Osteoblast (primary cell): Measurements from ENCODE around the gene INO80B. TPM values are rescaled to one million over a fixed set of nuclear protein-coding genes. Genes with fewer than 3 reads are reported as not detected.

Source experiments
- DNase-seq: peaks from one replicate; pipeline ENCODE4 v3.0.0; 2011; ENCODE audit warnings: low spot score, mixed read lengths; ENCODE audit not compliant: insufficient read length; ENCODE audit errors: missing footprints
- H2AFZ ChIP-seq: 2 replicates; pipeline ENCODE4 v1.6.0; 2011; ENCODE audit warnings: mild to moderate bottlenecking, low read length
- H3K27ac ChIP-seq: 2 replicates; pipeline ENCODE4 v1.5.1; 2011; ENCODE audit warnings: mild to moderate bottlenecking, low read depth, low read length, moderate library complexity
- H3K27me3 ChIP-seq: 2 replicates; pipeline ENCODE4 v1.6.0; 2012; ENCODE audit warnings: mild to moderate bottlenecking, control low read depth, inconsistent platforms, low read length, moderate library complexity; ENCODE audit not compliant: insufficient read depth
- H3K36me3 ChIP-seq: 2 replicates; pipeline ENCODE4 v1.5.1; 2011; ENCODE audit warnings: mild to moderate bottlenecking, low read length, control low read depth, moderate library complexity; ENCODE audit not compliant: insufficient read depth
- H3K4me1 ChIP-seq: 2 replicates; pipeline ENCODE4 v1.5.1; 2011; ENCODE audit warnings: mild to moderate bottlenecking, low read length, control low read depth, moderate library complexity; ENCODE audit not compliant: insufficient read depth
- H3K4me2 ChIP-seq: 2 replicates; pipeline ENCODE4 v1.6.0; 2011; ENCODE audit warnings: mild to moderate bottlenecking, low read length; ENCODE audit not compliant: insufficient read depth
- H3K4me3 ChIP-seq: fragments of 200-600 bp; sonication (generic); 3 replicates; pipeline ENCODE4 v1.5.1; 2012; ENCODE audit warnings: mild to moderate bottlenecking, low read length, inconsistent platforms; ENCODE audit not compliant: insufficient read depth
- H3K79me2 ChIP-seq: 2 replicates; pipeline ENCODE4 v1.6.0; 2012; ENCODE audit warnings: mild to moderate bottlenecking, low read length, control low read depth, inconsistent platforms; ENCODE audit not compliant: insufficient read depth
- H3K9me3 ChIP-seq: 2 replicates; pipeline ENCODE4 v1.5.1; 2011; ENCODE audit warnings: low read depth, low read length, control low read depth
- H4K20me1 ChIP-seq: 2 replicates; pipeline ENCODE4 v1.6.0; 2012; ENCODE audit warnings: mild to moderate bottlenecking, low read length, control low read depth; ENCODE audit not compliant: insufficient read depth
- total RNA-seq: library from RNA; depleted of rRNA; stranded (reverse); fragments of >200 nt; gene quantifications from 2 replicates; pipeline ENCODE4 v1.2.3, GENCODE V29; 2012
- TF ChIP-seq, protein P1 (sequence below): IDR thresholded peaks from 2 replicates; pipeline ENCODE4 v1.5.1; 2011; ENCODE audit warnings: mild to moderate bottlenecking, low read depth, low read length, moderate library complexity; ENCODE audit errors: extremely low read depth

INO80B gene
- total RNA-seq, 1 donor = 15.9 TPM

GRCh38 chr2:74489906-74490305 is 35.0 kb downstream of the INO80B start:
- Histone ChIP-seq H3K36me3 (peaks cover 53% of the 10 kb centered on the region), H3K27me3 (no peaks in the 10 kb centered on the region), H3K4me3 (no peak overlapping the region), H3K4me1 (peaks cover 29% of the 10 kb centered on the region), H2AFZ (no peak overlapping the region), H3K4me2 (no peak overlapping the region), H3K79me2 (peaks cover 24% of the 10 kb centered on the region), H4K20me1 (no peaks in the 10 kb centered on the region), H3K27ac (no peak overlapping the region), H3K9me3 (no peaks in the 10 kb centered on the region)
- no peak for DNase-seq
- TF ChIP-seq, protein P1, sequence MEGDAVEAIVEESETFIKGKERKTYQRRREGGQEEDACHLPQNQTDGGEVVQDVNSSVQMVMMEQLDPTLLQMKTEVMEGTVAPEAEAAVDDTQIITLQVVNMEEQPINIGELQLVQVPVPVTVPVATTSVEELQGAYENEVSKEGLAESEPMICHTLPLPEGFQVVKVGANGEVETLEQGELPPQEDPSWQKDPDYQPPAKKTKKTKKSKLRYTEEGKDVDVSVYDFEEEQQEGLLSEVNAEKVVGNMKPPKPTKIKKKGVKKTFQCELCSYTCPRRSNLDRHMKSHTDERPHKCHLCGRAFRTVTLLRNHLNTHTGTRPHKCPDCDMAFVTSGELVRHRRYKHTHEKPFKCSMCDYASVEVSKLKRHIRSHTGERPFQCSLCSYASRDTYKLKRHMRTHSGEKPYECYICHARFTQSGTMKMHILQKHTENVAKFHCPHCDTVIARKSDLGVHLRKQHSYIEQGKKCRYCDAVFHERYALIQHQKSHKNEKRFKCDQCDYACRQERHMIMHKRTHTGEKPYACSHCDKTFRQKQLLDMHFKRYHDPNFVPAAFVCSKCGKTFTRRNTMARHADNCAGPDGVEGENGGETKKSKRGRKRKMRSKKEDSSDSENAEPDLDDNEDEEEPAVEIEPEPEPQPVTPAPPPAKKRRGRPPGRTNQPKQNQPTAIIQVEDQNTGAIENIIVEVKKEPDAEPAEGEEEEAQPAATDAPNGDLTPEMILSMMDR = no peak

DNA sequence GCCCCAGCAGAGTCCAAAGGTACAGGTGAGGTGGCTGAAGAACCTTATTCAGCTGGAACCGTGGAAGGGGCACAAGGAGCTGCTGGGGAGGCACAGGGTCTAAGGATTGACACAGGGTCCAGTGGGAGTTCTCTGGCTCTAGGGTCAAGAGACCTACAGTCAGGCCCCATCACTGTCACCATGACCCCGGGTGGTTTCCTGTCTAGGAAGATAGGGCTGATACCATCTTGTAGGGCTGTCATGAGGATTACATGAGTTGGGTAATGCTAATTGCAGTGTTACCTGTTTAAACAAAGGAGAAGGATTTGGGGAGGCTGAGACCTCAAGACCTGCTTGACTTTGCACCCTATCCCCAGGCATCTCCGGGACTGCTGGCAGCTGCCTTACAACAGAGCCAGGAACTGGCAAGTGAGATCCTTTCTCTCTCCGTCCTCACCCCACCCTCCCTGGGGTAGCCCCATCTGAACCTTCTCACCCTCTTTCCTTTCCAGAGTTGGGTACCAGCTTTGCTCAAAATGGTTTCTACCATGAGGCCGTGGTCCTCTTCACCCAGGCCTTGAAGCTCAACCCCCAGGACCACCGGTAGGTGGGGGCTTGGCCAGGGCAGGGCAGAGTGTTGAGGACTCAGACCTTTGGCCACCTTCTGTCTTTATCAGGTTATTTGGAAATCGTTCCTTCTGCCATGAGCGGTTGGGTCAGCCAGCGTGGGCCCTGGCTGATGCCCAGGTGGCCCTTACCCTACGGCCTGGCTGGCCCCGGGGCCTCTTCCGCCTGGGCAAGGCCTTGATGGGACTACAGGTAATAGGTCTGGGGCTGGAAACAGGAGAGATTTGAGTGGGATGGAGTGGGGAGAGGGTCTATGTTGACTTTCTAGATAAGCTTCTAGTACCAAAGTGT is 37.0 kb downstream of the INO80B start:
- no peak overlapping the region for H2AFZ ChIP-seq
- H3K79me2 ChIP-seq = peaks cover 13% of the 10 kb centered on the region
- H3K4me1 ChIP-seq = peaks cover 29% of the 10 kb centered on the region
- H3K4me2 ChIP-seq = no peak overlapping the region
- TF ChIP-seq, protein P1 = no peak
- no peaks in the 10 kb centered on the region for H3K9me3 ChIP-seq
- no peak overlapping the region for H3K27ac ChIP-seq
- no peak for DNase-seq
- H3K27me3 ChIP-seq = no peaks in the 10 kb centered on the region
- H3K36me3 ChIP-seq = peaks cover 41% of the 10 kb centered on the region
- no peaks in the 10 kb centered on the region for H4K20me1 ChIP-seq
- H3K4me3 ChIP-seq = no peak overlapping the region

- H3K27ac ChIP-seq = no peak overlapping the region
- no peak overlapping the region for H3K4me2 ChIP-seq
- no peaks in the 10 kb centered on the region for H3K9me3 ChIP-seq
- no peak overlapping the region for H3K4me3 ChIP-seq
- TF ChIP-seq, protein P1 = no peak
- DNase-seq = peak; percentile 44
- H4K20me1 ChIP-seq = no peaks in the 10 kb centered on the region
- peaks cover 22% of the 10 kb centered on the region for H3K4me1 ChIP-seq
- H3K79me2 ChIP-seq = peaks cover 11% of the 10 kb centered on the region
- H2AFZ ChIP-seq = no peak overlapping the region
- H3K27me3 ChIP-seq = no peaks in the 10 kb centered on the region
- peaks cover 41% of the 10 kb centered on the region for H3K36me3 ChIP-seq
Measured at GRCh38 chr2:74493546-74493945, 38.7 kb downstream of the INO80B start.

- Histone ChIP-seq H3K36me3 (peaks cover 37% of the 10 kb centered on the region), H3K4me3 (no peak overlapping the region), H3K4me1 (peaks cover 19% of the 10 kb centered on the region), H4K20me1 (no peaks in the 10 kb centered on the region), H3K27me3 (no peaks in the 10 kb centered on the region), H2AFZ (no peak overlapping the region), H3K27ac (no peak overlapping the region), H3K4me2 (no peak overlapping the region), H3K79me2 (no peaks in the 10 kb centered on the region), H3K9me3 (no peaks in the 10 kb centered on the region)
- no peak for DNase-seq
- TF ChIP-seq, protein P1 = no peak
Measured at GRCh38 chr2:74495440-74495839, 40.6 kb downstream of the INO80B start.
